NCI-H345 treated with DMSO at 0.1 percent for 48 hours (cell line): ENCODE results near the gene ADORA1.

ENCODE experiments used
- DNase-seq: peaks from one replicate; lab custom pipeline; 2025; ENCODE audit not compliant: unreplicated experiment; lab: John Stamatoyannopoulos, UW

Gene ADORA1

GRCh38 chr1:203172184-203173010 lies 44.9 kb downstream of the ADORA1 start:
- DNase-seq: peak; percentile 37

- DNase-seq: no peak
Observed at GRCh38 chr1:203173011-203173555, 45.6 kb downstream of the ADORA1 start.

GRCh38 chr1:203173566-203173965 lies 46.0 kb downstream of the ADORA1 start:
- no peak for DNase-seq

- no peak for DNase-seq
Observed at GRCh38 chr1:203174324-203174985, 46.9 kb downstream of the ADORA1 start.

GRCh38 chr1:203175237-203175826 lies 47.8 kb downstream of the ADORA1 start, which contains the start of gene MYBPH:
Gene MYBPH, minus strand, starts transcription at chr1:203175826. Its CDS starts 71 bp downstream, at chr1:203175755.
- no peak for DNase-seq

- no peak for DNase-seq
Observed at GRCh38 chr1:203175827-203176241, 48.3 kb downstream of the ADORA1 start.

DNA sequence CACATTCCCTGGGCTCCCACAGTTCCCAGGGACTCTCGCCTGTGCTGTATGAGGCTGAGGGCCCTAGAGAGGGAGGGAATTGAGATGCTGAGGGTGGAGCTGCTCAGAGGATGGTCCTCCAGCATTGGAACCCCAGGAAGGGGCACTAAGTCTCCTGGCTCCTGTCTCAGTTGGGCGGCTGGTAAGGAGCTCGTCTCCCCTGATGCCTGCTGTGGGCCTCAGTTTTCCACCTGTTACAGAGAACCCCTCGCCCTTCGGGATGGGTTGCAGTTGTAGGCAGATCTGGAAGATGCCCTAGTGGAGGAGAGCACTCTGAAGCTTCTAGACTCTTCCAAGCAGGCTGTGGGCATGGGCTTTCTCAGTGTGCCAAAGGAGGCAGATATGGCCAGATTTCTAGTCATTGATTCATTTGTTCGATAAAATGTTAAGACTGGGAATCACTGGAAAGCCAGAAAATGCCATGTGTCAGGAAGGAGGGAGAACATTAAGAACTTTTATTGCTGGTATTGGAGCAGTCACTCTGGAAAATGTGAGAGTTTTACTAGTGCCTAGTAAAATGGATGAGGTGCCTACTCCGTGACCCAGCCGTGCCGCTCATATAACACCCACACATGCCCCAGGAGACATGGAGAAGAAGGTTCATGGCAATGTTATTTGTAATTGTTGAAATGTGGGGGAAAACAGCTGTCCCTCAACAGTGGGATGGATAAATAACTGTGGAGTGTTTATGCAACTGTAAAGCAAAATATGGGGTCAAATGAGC lies 48.9 kb downstream of the ADORA1 start:
- DNase-seq: no peak

- DNase-seq: no peak
Observed at GRCh38 chr1:203177036-203177405, 49.5 kb downstream of the ADORA1 start.

DNA sequence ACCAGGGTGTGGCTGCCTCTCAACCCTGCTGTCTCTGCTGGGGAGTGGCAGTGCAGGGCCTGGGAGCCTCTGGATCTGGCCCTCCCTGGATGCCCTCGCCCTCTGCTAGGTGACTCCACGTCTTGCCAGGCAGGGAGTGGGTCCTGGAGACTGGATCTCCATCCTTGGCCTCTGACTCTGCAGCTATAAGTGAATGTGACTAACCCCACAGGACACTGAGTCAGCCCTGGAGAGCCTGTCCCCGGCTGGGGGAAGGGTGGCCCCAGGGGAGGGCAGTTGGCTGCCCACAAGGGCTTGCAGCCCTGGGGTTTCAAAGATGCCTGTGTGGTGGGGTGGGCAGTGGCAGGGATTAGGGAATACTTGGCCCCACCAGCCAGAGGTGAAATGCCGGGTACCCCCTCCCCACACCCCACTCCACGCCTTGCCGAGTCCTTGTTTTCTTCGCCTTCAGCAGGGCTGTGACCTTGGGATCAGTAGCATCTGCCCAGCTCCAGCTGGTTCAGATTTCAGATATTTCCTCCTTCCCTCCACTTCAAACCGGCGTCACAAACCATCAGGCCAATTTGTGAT lies 50.0 kb downstream of the ADORA1 start:
- no peak for DNase-seq

DNA sequence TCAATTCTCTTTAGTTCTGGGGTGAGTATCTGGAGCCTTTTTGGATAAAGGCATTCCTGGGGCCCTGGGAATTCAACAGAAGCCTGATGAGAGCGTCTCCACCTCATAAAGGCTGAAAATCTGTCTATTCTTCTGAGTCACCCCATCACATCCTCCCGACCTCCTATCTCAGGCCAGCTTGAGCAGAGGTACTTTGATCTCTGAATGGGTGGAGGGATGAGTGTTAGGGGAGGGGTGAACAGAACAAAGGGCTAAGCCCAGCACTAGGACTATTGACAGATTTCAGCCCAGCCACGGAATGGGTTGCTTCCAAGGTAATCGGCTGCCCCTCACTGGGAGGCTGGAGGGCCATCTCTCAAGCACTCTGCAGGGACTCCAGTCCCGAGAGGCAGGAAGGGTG lies 50.6 kb downstream of the ADORA1 start:
- DNase-seq: no peak

- no peak for DNase-seq
Observed at GRCh38 chr1:203178821-203179666, 51.5 kb downstream of the ADORA1 start.

DNA sequence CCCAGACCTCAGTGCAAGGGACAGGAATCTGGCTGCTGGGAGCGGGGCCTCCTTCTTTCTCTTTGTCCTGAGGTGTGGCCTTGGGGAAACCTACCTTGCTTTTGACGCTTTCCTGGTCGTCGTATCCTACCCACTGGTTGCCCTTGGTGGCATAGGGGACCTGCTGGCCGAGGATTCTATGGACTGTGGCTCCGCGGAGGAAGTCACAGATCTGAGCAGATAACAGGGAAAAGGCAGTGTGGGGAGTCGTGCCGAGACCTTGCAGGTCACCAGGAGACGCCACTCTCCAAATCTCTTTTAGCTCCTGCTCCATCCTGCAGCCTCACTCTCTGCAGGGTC lies 52.1 kb downstream of the ADORA1 start:
- no peak for DNase-seq

GRCh38 chr1:203180611-203181330 lies 53.2 kb downstream of the ADORA1 start:
- no peak for DNase-seq

DNA sequence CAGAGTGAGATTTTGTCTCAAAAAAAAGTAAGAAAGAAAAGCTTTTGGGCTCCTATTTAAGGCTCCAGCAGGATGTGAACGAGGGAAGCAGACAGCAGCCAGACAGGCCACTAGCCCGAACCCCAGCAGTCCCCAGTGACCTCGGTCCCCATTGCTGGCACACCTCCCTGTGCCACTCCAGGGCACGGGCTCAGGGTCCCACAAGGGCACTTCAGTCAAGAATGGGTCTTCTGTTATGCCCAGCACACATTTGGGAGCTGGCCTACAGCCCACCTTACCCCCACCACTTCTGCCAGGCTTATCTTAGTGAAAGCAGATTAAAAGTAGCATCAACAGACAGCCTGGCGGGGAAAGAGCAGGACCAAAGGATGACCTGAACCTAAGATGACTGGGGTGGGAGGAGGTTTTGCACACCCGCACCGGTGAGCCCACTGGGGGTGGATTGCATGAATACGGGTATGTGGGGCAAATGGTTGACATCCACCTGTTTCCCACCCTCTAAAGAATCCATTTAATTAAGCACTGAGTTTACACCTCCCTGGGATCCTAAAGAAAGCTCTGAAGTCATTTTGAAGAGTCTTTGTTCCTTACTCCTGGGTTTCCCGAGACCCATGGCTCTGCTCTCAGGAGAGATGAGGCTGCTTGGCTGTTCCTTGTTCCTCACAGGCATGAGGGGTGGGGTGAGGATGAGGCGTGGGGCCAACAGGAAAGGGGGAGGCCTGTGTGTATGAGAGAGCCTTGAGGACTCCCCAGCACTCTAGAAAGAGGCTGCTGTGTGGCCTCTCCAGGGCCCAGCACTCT lies 54.3 kb downstream of the ADORA1 start:
- no peak for DNase-seq

- no peak for DNase-seq
Observed at GRCh38 chr1:203182387-203182953, 54.9 kb downstream of the ADORA1 start.

- DNase-seq: no peak
Observed at GRCh38 chr1:203183828-203184227, 56.3 kb downstream of the ADORA1 start.

- DNase-seq: no peak
Observed at GRCh38 chr1:203184467-203184866, 56.9 kb downstream of the ADORA1 start.

DNA sequence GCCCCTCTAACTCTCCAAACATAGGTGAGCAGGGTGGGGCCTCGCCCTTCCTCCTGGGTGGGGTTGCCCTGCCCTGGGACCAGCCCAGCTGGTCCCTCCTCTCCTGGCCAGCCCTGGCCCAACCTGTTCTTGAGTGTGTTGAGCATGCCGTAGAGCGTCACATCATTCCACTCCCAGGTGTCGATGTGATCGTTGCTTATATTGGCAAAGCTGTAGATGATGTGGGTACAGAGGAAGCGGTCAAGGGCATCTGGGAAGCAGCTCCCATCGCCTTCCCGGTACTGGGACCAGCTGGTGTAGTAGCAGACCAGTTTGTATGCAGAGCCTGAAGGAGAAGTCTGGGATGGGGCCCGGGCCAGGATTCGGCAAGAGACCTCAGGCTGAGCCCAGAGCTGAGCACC lies 57.5 kb downstream of the ADORA1 start:
- DNase-seq: no peak
